ENCODE results near the gene EPHA3. TPM values are rescaled to one million over a fixed set of nuclear protein-coding genes. Genes with fewer than 3 reads are reported as not detected.

The EPHA3 gene
- total and polyA plus RNA-seq, 9 of the 15 experiments (the other 6 are each of a cell fraction or from before 2014, with no cell fraction given), result not detected

- TF ChIP-seq, protein P1, sequence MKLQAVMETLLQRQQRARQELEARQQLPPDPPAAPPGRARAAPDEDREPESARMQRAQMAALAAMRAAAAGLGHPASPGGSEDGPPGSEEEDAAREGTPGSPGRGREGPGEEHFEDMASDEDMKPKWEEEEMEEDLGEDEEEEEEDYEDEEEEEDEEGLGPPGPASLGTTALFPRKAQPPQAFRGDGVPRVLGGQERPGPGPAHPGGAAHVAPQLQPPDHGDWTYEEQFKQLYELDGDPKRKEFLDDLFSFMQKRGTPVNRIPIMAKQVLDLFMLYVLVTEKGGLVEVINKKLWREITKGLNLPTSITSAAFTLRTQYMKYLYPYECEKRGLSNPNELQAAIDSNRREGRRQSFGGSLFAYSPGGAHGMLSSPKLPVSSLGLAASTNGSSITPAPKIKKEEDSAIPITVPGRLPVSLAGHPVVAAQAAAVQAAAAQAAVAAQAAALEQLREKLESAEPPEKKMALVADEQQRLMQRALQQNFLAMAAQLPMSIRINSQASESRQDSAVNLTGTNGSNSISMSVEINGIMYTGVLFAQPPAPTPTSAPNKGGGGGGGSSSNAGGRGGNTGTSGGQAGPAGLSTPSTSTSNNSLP (IDR thresholded peaks at IDR 0.05; ENCODE audit: borderline replicate concordance, low read depth, low read length), result no peak
- no peak for TF ChIP-seq KAT2B (IDR thresholded peaks at IDR 0.05; ENCODE audit: low read depth, low read length)
Measured at GRCh38 chr3:89159605-89160004, 52.2 kb downstream of the EPHA3 start (continued).

DNA sequence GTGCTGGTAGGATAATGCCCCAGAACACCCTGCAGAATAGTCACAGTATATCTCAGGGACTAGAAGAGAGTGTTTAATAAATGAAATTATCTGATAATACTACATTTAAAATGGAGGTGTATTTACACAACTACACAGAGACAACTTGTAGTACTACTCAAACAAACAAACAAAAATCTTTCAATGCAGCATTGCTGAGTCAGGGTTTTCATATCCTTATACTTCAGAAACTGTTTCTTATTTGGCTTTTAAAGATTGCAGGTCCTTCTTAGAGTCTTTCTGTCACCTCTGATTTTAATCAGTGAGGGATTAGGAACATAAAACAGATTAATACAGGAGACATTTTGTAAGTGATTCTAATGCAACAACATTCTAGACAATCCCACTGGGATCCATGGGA, 57.4 kb downstream of the EPHA3 start:
- POLR2A ChIA-PET, result no interaction called here

More for the DNA sequence above, 57.4 kb downstream of the EPHA3 start:
- no peaks in the 10 kb centered on the region for H3K36me3 ChIP-seq (ENCODE audit: control insufficient read depth, insufficient read depth, low read length)
- FAIRE-seq (no peak), ATAC-seq (no peak), DNase-seq (ENCODE audit: extremely low read depth in 1 of 4, low spot score in 3 of 4) (no peak)
- H3K9me3 ChIP-seq (replicated peaks; ENCODE audit: control insufficient read depth, insufficient read depth, low read depth, low read length), result no peaks in the 10 kb centered on the region
- no TSS peak for BruUV-seq (replicated peaks)
- CTCF ChIA-PET (ENCODE audit: low intra/inter-chr PET ratio), result no interaction called here
- H3K79me2 ChIP-seq (ENCODE audit: control insufficient read depth, insufficient read depth, low read length), result no peaks in the 10 kb centered on the region
- H3K4me1 ChIP-seq (replicated peaks in 1 of 2; ENCODE audit: control insufficient read depth in 2 of 2, insufficient read depth in 2 of 2, low read length in 2 of 2), result no peaks in the 10 kb centered on the region
- no peaks in the 10 kb centered on the region for H3K9me1 ChIP-seq (ENCODE audit: control insufficient read depth, insufficient read depth, low read length)
- in situ Hi-C loops (cut with MboI) (no loop called here), intact Hi-C loops (cut with micrococcal nuclease) (no loop called here)
- no peaks in the 10 kb centered on the region for H3K27me3 ChIP-seq (ENCODE audit: control insufficient read depth in 2 of 2, insufficient read depth in 2 of 2, low read length in 2 of 2)
- TF ChIP-seq ZNF77 (CRISPR knock-in tag; IDR thresholded peaks at IDR 0.05) (no peak), MAFF (IDR thresholded peaks at IDR 0.05; ENCODE audit: low read length) (peak; percentile 29; the same call in 1 of the 2 replicates)
- no peak overlapping the region for H3K27ac ChIP-seq (ENCODE audit: extremely low read depth, low read depth, low read length)
- no peak overlapping the region for H2AFZ ChIP-seq (ENCODE audit: low read depth, low read length)
- no peak overlapping the region for H3K4me3 ChIP-seq
- H3K9ac ChIP-seq (ENCODE audit: insufficient read depth in 1 of 2, low read depth in 2 of 2, low read length in 2 of 2), result no peak overlapping the region
- no peaks in the 10 kb centered on the region for H4K20me1 ChIP-seq (replicated peaks; ENCODE audit: control insufficient read depth, insufficient read depth, low read length)
- no peak overlapping the region for H3K4me2 ChIP-seq (ENCODE audit: insufficient read depth, low read length)

All from K562 (cell line).